Endothelial cell (in vitro differentiated cells): ENCODE measurements around the gene TUBB3. TPM values are rescaled to one million over a fixed set of nuclear protein-coding genes. Genes with fewer than 3 reads are reported as not detected.
A peak's percentile ranks its signal among the peaks of the same experiment; 100 is the strongest.

ENCODE experiments used
- DNase-seq: peaks from one replicate; pipeline ENCODE4 v3.0.0; 2021; ENCODE audit warnings: low spot score
- H3K27ac Mint-ChIP-seq: one replicate; pipeline ENCODE4 v1.8.0; 2021; ENCODE audit warnings: mixed read lengths, inconsistent platforms; ENCODE audit not compliant: unreplicated experiment
- H3K27me3 Mint-ChIP-seq: one replicate; pipeline ENCODE4 v1.8.0; 2021; ENCODE audit warnings: mild to moderate bottlenecking, moderate library complexity, mixed read lengths, inconsistent platforms; ENCODE audit not compliant: unreplicated experiment
- H3K36me3 Mint-ChIP-seq: one replicate; pipeline ENCODE4 v1.8.0; 2021; ENCODE audit warnings: mild to moderate bottlenecking, low read depth, mixed read lengths, inconsistent platforms; ENCODE audit not compliant: unreplicated experiment
- H3K4me1 Mint-ChIP-seq: one replicate; pipeline ENCODE4 v1.8.0; 2021; ENCODE audit warnings: mild to moderate bottlenecking, mixed read lengths, inconsistent platforms; ENCODE audit not compliant: unreplicated experiment
- H3K4me3 Mint-ChIP-seq: one replicate; pipeline ENCODE4 v1.8.0; 2021; ENCODE audit warnings: mild to moderate bottlenecking, mixed read lengths, inconsistent platforms; ENCODE audit not compliant: unreplicated experiment
- H3K9me3 Mint-ChIP-seq: one replicate; pipeline ENCODE4 v1.8.0; 2021; ENCODE audit warnings: mixed read lengths, inconsistent platforms; ENCODE audit not compliant: unreplicated experiment
- CTCF ChIP-seq: fragments of 200-600 bp; sonication (generic); IDR thresholded peaks from one replicate; pipeline ENCODE4 v1.5.0; 2021; ENCODE audit warnings: antibody characterized with exemption; ENCODE audit not compliant: unreplicated experiment
- total RNA-seq: library from RNA; stranded (reverse); fragmentation: NEBNext Ultra II Directional; extraction: Animal tissue kit (Norgen Biotek cat#: 25700); gene quantifications from one replicate; pipeline ENCODE4 v1.2.1, GENCODE V29; 2021; ENCODE audit not compliant: unreplicated experiment

TUBB3 gene
- total RNA-seq, 1 donor from 2014 or later, result 95.7 TPM

GRCh38 chr16:89984216-89984615, 61.1 kb downstream of the TUBB3 start:
- Mint-ChIP-seq H3K4me1 (peaks cover 7% of the 10 kb centered on the region), H3K4me3 (peak overlapping the region; percentile 0), H3K9me3 (no peaks in the 10 kb centered on the region), H3K36me3 (peaks cover 30% of the 10 kb centered on the region), H3K27ac (no peak overlapping the region), H3K27me3 (peaks cover 1% of the 10 kb centered on the region)
- DNase-seq, result no peak
- no peak for TF ChIP-seq CTCF

DNA sequence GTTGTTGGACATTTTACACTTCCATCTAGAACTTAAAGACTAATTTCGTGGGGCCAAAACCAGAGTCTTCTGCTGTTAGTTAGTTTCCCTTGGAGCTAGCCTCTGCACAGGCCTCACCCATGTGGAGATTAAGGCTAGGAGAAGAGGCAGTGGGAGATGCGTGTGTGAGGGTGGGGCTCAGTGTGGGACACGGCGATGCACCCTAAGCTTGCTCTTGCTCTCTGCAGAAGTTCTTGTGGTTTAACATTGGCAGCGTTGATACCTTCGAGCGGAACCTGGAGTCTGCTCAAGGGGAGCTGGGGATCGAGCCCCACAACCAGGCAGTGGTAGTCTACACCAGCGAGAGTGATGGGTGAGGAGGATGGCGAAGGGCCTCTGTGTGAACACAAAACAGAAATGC, 62.1 kb downstream of the TUBB3 start:
- Mint-ChIP-seq H3K4me3 (no peak overlapping the region), H3K4me1 (peaks cover 7% of the 10 kb centered on the region), H3K27ac (no peak overlapping the region), H3K27me3 (peaks cover 1% of the 10 kb centered on the region), H3K9me3 (no peaks in the 10 kb centered on the region), H3K36me3 (peaks cover 30% of the 10 kb centered on the region)
- no peak for DNase-seq
- TF ChIP-seq CTCF, result no peak

Other genes starting within 250 kb of the TUBB3 start
- gene CDK10, start 236.7 kb upstream of the TUBB3 start, total RNA-seq, result 83.2 TPM
- 7.5 TPM for gene SPATA2L, start 221.6 kb upstream of the TUBB3 start, total RNA-seq
- gene VPS9D1, start 202.4 kb upstream of the TUBB3 start, total RNA-seq, result 12.2 TPM
- gene ZNF276, start 201.8 kb upstream of the TUBB3 start, total RNA-seq, result 25.4 TPM
- gene FANCA, start 106.7 kb upstream of the TUBB3 start, total RNA-seq, result 29.1 TPM
- 7.9 TPM for gene SPIRE2, start 94.9 kb upstream of the TUBB3 start, total RNA-seq
- 210 TPM for gene TCF25, start 49.8 kb upstream of the TUBB3 start, total RNA-seq
- gene MC1R, start 4.5 kb upstream of the TUBB3 start, total RNA-seq, result 2.9 TPM
- 65.5 TPM for gene DEF8, start 25.4 kb downstream of the TUBB3 start, total RNA-seq
- 36.8 TPM for gene DBNDD1, start 96.1 kb downstream of the TUBB3 start, total RNA-seq
- not detected for gene PRDM7, start 154.0 kb downstream of the TUBB3 start, total RNA-seq